ENCODE measurements around the gene PSMG3. TPM values are rescaled to one million over a fixed set of nuclear protein-coding genes. Genes with fewer than 3 reads are reported as not detected.
"Not testable (repeated sequence)": the region's sequence is repeated elsewhere in the genome, so short reads cannot be mapped to it uniquely, and the experiment has no call there.

The PSMG3 gene
- total RNA-seq, 1 donor from 2014 or later: 13.3 TPM

DNA sequence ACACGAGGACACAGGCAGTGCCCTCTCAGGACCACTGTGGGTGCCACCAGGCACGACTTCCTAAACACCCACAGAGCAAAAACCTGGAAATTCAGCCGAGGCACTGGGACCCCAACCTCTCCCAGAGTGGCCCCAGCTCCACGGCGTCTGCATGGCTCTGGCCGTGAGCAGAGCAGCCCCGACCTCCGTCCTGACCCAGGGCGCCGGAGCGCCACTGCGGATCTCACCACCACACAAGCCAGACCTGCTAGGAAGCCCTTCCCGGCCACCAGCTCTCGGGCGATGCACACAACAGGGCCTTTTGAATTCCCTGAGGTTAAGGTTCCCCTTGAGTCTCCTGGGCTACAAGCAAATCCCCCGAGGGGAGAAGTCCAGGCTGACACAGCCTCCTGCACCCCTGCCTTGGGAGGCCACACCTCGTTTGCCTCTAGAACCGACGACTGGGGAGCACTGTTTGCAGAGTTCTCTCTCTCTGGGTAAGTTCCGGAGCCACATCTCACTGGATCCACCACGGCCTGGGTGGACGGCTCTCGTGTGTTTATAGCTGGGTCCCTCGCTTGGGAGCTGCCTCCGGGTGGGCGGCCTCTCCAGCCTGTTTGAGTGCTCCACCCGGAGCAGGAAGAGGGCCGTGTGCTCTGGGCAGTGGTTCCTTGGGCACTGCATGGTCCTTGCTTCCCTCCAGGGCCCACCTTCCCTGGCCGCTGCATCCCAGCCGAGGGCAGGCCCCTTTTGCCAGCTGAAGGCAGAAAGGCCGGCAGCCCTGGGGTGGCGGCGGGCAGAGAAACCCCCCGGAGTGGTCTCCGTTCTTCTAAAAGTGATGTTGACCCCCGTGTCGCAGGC is 15.5 kb upstream of the PSMG3 start:
- peak; percentile 56 for DNase-seq (ENCODE audit: missing footprints)
- intact Hi-C loops (cut with DNase I): no loop called here
- peak; percentile 7 for ATAC-seq

DNA sequence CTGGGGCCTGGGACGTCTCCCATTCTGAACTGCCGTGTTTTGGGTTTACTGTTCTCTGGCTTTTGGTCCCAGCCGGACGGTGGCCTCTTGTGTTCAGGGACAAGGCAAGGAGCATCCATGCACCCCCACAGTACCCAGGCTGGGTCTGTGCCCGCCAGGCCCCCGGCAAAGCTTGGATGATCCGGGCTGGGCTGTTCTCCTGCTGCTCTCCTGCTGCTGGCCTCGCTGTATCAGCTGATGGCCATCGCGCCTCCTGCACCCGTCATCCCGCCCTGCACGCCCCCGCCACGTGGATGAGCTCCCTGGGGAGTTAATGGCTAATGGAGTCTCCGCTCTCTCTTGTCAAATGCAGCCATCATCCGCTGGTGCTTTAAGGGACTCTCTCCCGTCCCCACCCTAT is 14.9 kb upstream of the PSMG3 start:
- ATAC-seq: no peak
- intact Hi-C loops (cut with DNase I): loop anchor here (5.0 kb wide), 1 partner anchor 173 kb away; no protein-coding TSS in a partner anchor
- peak; percentile 33 for DNase-seq (ENCODE audit: missing footprints)

DNA sequence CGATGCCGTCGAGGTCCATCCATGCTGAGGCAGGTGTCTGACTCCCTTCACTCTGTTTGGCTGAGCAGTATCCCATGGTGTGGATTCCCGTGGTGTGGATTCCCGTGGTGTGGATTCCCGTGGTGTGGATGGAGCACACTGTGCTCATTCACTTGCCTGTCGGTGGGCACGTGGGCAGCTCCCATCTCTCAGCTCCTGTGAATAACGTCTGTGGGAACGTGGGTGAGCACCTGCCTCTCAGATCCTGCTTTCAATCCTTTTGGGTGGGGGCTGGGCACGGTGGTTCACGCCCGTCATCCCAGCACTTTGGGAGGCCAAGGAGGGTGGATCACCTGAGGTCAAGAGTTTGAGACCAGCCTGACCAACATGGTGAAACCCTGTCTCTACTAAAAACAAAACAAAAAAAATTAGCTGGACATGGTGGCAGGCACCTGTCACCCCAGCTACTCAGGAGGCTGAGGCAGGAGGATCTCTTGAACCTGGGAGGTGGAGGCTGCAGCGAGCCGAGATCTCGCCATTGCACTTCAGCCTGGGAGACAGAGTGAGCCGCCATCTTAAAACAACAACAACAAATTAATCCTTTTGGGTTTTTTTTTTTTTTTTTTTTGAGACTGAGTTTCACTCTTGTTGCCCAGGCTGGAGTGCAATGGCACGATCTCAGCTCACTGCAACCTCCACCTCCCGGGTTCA is 13.6 kb upstream of the PSMG3 start:
- intact Hi-C loops (cut with DNase I): loop anchor here (5.0 kb wide), 1 partner anchor 174 kb away; no protein-coding TSS in a partner anchor
- not testable (repeated sequence) for ATAC-seq
- peak; percentile 55 for DNase-seq (ENCODE audit: missing footprints)

DNA sequence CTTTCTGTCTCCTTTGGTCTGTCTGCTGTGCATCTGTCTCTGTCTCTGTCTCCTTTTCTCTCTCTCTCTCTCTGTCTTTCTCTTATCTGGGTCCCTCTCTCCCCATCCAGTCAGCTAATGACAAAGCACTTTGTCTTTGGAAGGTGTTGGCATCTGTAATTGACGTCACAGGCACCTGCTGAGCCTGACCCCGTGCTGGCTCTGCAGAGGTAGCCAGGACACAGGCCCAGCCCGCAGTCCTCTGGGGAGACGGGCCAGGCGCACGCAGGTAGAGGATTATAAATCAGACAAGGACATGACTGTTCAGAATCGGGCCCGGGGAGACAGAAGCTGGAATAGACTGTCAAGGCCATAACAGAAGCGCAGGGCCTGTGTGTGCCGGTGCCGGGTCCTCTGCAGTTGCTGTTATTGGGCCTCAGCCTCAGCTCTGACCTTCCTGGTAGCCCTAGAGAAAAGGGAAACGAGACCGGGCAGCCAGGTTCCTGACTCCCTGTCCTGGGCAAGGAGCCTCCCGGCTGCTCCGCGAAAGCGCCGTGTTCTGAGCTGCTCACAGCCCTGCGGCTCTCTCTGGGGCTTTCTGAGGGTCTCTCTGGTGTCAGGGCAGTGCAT is 10.7 kb upstream of the PSMG3 start:
- intact Hi-C loops (cut with DNase I): loop anchor here (5.0 kb wide), 1 partner anchor 177 kb away; no protein-coding TSS in a partner anchor
- ATAC-seq (peak; percentile 53), DNase-seq (ENCODE audit: missing footprints) (peak; percentile 60)

DNA sequence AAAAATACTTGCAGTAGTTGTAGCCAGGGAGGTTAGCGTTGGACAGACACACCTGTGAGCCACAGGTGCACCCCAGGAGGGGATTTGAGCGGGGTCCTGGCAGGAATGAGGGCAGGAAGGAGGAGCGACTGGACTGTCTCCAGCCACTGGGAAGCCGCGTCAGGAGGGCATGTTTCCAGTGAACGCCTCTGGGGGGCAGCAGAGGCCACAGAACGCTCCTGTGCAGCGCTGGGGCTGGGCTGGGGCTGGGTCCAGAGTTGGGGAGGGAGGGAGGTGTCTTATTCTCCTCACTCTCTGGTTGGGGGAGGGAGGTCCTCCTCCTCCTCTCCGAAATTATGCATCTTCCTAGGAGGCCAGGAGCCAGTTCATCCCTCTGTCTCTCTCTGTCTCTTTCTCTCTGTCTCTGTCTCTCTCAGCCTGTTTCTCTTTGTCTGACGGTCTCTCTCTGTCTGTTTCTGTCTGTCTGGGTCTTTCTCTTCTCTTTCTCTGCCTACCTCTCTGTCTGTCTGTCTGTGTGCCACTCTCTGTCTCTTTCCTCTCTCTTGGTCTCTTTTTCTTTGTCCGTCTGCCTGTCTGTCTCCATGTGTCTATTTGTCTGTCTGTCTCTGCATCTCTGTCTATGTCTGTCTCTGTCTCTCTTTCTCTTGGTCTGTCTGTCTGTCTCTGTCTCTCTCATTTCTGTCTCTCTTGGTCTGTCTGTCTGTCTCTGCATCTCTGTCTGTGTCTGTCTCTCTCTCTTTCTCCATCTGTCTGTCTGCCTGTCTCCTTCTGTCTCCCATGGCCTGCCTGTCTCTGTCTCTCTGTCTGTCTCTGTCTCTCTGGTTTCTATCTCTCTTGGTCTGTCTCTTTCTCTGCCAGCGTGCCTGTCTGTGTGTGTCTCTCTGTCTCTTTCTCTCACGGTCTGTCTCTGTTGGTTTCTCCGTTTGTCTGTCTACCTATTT is 9.9 kb upstream of the PSMG3 start:
- intact Hi-C loops (cut with DNase I): loop anchor here (1.0 to 5.0 kb wide), 4 partner anchors 68 to 889 kb away; no protein-coding TSS in a partner anchor
- ATAC-seq (peak; percentile 94), DNase-seq (ENCODE audit: missing footprints) (peak; percentile 86)

DNA sequence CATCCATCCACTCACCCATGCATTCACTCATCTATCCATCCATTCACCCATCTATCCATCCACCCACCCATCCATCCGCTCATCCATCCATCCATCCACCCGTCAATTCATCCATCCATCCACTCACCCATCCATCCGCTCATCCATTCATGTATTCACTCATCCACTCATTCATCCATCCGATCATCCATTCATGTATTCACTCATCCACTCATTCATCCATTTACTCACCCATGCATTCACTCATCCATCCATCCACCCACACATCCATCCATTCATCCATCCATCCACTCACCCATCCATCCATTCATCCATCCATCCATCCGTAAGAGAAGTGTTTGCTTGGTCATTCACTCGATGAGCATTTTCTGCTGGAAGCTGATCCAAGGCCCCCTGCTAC is 8.7 kb upstream of the PSMG3 start:
- DNase-seq (ENCODE audit: missing footprints) (no peak), ATAC-seq (no peak)
- intact Hi-C loops (cut with DNase I): loop anchor here (2.0 to 5.0 kb wide), 2 partner anchors 69 to 890 kb away; no protein-coding TSS in a partner anchor

DNA sequence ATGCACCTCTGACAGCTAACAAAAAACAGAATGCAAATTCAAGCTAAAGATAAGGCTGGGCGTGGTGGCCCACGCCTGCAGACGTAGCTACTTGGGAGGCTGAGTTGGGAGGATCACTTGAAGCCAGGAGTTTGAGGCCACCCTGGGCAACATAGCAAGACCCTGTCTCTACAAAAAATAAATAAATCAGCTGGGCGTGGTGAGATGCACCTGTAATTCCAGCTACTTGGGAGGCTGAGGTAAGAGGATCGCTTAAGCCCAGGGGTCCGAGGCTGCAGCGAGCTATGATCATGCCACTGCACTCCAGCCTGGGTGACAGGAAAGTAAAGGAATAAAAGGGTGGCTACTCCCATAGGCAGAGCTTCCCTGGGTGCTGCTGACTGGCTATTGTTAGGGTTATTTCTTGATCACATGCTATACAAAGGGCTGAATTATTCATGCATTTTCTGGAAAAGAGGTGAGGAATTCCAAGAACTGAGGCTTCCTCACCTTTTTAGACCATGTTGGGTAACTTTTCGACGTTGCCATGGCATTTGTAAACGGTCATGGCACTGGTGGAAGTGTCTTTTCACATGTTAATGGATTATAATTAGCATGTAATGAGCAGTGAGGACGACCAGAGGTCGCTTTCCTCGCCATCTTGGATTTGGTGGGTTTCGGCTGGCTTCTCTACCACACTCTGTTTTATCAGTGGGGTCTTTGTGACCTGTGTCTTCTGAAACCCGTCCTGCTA is 6.9 kb upstream of the PSMG3 start:
- no peak for ATAC-seq
- intact Hi-C loops (cut with DNase I): loop anchor here (5.0 kb wide), 1 partner anchor 71 kb away; no protein-coding TSS in a partner anchor
- peak; percentile 34 for DNase-seq (ENCODE audit: missing footprints)

DNA sequence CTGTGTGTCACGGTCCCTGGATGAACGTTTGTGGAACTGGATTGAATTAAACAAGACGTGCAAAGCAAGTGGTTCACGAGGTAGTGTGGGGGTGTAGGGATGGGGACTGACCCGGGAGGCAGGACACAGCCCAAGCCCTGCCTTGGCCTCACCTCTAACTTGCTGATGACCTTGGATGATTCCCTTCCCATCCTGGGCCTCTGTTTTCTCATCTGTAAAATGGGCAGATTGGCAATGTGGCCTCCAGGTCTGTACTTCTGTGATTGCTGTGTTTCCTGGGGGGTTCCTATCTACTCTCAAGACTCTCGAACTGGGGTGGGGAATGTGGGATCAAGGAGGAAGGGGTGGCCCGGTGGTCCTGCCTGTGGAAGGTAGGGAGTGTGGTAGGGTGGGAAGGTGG is 6.0 kb upstream of the PSMG3 start:
- intact Hi-C loops (cut with DNase I): loop anchor here (5.0 kb wide), 1 partner anchor 71 kb away; no protein-coding TSS in a partner anchor
- ATAC-seq: no peak
- peak; percentile 9 for DNase-seq (ENCODE audit: missing footprints)

DNA sequence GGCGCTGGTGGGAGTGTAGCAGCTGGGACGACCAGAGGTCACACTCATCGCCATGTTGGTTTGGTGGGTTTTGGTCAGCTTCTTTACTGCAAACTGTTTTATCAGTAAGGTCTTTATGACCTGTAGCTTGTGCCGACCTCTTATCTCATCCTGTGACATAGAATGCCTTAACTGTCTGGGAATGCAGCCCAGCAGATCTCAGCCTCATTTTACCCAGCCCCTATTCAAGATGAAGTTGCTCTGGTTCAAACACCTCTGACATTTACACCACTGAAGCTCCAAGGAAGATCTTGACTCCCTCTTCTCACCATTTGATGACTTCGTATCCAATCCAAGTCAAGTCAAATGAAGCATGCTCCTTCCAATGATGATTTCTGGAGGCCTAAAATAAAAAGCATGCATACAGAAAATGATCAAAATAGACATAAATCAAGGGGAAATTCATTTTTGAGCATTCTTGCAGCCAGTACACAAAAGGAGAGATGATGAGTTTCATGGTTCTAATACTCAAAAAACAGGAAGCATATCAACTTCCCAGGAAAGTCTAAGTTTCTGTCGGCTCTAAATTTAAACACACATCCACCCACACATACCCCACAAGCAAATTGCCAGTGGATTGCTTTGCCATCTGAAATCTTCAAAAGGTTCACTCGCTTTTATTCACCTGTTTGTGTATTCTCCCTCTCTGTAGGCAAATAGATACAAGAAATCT is 2.4 kb upstream of the PSMG3 start:
- intact Hi-C loops (cut with DNase I): no loop called here
- no peak for ATAC-seq
- no peak for DNase-seq (ENCODE audit: missing footprints)

DNA sequence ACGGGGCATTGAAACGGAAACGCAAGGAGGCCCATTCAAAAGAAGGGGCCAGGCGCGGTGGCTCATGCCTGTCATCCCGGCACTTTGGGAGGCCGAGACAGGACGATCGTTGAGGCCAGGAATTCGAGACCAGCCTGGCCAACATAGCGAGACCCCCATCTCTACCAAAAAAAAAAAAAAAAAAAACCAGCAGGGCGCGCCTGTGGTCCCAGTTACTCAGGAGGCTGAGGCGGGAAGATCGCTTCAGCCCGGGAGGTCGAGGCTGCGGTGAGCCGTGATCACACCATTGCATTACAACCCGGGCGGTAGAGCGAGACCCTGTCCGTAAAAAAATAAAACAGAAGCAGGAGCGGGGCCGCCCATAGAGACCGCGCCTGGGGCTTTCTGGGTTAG is 396 bp downstream of the PSMG3 start:
- DNase-seq (ENCODE audit: missing footprints) (no peak), ATAC-seq (no peak)
- intact Hi-C loops (cut with DNase I): no loop called here

DNA sequence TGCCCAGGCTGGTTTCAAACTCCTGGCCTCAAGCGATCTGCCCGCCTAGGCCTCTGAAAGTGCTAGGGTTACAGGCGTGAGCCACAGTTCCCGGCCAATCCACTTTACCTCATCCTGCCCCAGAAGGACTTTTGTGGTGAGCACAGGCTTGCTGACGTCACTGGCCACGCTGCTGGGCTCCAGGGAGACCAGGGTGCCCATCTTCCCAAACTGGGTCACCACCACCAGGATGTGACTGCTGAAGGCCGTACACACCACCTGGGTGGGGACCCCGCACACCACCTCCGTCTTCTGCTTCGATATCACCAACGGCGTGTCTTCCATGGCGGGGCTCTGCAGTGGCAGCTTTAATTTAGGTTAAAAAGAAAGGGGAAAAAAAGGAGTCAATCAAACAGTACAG is 816 bp downstream of the PSMG3 start:
- DNase-seq (ENCODE audit: missing footprints) (peak; percentile 49), ATAC-seq (no peak)
- intact Hi-C loops (cut with DNase I): no loop called here

DNA sequence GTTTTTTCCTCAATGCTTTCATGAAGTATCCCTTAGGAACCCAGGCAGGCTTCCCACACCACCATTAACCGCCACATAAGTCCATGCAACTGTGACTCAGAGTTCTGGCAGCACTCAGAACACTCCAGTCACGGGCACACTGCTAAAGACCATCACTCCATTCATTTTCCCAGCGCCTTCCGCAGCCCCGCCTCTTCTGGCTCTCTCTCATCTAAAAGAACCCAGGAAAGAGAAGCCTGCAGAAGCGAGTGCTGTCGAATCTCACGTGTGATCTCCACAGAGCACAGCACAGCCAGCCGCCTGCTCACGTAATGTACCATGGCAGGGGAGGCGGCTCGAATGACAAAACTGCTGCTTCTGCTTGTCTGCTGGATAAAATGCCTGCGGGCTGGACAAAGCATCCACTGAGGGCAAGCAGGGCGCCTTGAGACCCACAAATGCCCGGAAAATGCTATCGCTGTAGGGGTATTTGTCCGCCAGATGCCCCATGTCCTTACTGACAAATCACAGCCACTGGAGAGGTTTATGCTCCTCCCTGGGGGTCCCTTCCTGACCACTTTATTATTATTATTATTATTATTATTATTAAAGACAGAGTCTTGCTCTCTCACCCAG is 1.8 kb downstream of the PSMG3 start:
- intact Hi-C loops (cut with DNase I): no loop called here
- DNase-seq (ENCODE audit: missing footprints): peak; percentile 18
- no peak for ATAC-seq

DNA sequence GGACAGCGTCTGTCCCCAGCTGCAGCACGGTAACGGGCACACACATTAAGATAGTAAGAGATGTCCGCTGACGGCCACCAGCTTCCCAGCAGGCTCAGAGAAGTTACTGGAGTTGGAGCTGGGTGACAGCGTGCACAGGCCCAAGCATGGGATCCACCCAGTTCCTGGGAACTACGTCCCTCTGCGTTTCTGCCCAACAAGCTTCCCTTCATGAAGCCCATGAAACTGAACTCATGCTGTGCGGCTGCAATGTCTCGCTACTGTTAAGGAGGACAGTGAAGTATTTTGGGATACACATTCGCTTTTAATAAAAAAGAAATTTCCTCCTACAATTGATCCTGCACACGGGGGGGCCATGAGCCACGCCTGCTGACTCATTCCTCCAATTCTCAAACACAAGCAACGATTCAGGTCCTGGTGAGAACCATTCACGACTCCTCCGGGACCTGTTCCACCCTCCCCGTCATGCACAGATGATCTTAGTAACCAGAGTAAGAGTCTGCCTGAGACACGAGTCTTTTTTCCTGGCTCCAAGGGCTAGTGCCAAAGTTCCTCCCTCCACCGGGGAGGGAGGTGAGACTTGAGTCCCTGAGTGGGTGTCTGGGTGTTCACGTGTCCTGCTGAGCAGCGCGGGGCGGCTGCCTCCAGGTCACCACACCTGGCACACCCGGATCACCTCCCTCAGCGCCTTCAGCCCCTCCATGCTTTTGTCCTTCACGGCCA is 2.6 kb downstream of the PSMG3 start:
- DNase-seq (ENCODE audit: missing footprints): peak; percentile 16
- intact Hi-C loops (cut with DNase I): no loop called here
- ATAC-seq: no peak

DNA sequence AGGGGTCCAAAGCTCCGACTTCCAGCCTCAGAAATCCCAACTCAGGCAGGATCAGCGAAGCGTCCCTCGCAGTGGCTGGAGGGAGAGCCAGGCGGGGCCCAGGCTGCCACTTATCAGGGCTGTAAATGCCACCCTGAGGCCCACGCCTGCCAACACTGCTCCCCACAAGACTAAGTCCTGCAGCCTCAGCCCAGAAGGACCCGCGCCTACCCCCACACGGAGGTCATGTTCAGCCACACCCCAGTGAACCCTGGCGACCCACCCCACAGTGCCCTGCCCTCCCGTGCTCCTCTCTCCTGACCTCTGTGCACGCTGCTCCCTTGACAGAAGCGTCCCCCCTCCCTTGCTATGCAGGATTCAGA is 3.2 kb downstream of the PSMG3 start:
- no peak for ATAC-seq
- DNase-seq (ENCODE audit: missing footprints): peak; percentile 51
- intact Hi-C loops (cut with DNase I): no loop called here

DNA sequence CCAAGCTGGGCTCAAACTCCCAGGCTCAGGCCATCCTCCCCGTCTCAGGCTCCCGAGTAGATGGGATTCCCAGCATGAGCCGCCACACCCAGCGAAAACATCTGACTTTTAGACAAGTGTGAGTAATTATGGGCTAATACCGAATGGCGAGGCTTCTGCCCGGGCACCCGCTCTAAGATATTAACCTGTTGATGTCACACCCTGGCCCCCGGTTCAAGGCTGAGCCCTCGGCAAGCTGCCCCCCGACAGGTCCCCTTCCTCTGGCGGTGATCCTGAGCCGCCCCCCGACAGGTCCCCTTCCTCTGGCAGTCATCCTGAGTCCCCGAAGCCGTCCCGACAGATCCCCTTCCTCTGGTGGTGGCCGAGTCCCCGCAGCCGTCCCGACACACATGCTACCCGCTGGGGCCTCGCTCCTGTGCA is 5.2 kb downstream of the PSMG3 start:
- ATAC-seq (no peak), DNase-seq (ENCODE audit: missing footprints) (peak; percentile 27)
- intact Hi-C loops (cut with DNase I): no loop called here

DNA sequence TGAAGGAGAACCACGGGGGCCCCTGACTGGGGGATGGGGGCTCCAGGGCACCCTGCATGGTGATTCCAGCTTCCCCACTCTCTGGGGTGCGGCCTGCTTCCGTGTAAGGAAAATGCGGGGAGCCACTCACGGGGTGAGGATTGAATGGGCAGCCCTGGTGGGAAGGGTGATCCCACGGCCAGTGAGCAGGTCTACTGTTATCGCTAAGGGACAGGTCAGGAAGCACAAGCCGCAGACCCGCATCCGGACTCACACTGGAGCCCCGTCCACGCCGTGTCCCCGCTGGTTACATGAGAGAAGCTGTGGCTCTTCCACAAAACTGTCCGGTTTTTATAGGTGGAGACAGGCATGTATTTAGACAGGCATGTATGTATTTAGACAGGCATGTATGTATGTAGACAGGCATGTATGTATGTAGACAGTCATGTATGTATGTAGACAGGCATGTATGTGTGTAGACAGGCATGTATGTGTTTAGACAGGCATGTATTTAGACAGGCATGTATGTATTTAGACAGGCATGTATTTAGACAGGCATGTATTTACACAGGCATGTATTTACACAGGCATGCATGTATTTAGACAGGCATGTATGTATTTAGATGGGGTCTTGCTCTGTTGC is 5.7 kb downstream of the PSMG3 start:
- intact Hi-C loops (cut with DNase I): no loop called here
- DNase-seq (ENCODE audit: missing footprints): peak; percentile 60

More for the DNA sequence above, 5.7 kb downstream of the PSMG3 start:
- ATAC-seq: no peak
